SK-N-SH (cell line): ENCODE data around the gene ARL4D. TPM values are rescaled to one million over a fixed set of nuclear protein-coding genes. Genes with fewer than 3 reads are reported as not detected.

ENCODE experiments used
- CTCF ChIA-PET: fragments of 300-600, 350-600 bp; formaldehyde crosslinking; extraction: SDS; loops from one replicate; lab custom pipeline; 2021; lab: Yijun Ruan, JAX
- POLR2A ChIA-PET: fragments of 350-600 bp; sonication (Branson Sonifier 250); formaldehyde crosslinking; extraction: SDS; loops from one replicate; lab custom pipeline; 2020; ENCODE audit warnings: antibody characterized with exemption, inconsistent platforms; lab: Yijun Ruan, JAX
- DNase-seq: peaks from one replicate; pipeline ENCODE4 v3.0.0; 2012
- H2AFZ ChIP-seq: fragments of 200-600 bp; sonication (generic); 2 replicates; pipeline ENCODE4 v1.8.1; 2016; ENCODE audit warnings: antibody characterized with exemption, mild to moderate bottlenecking, low read depth
- H3F3A ChIP-seq: fragments of 200-600 bp; sonication (generic); replicated peaks from 2 replicates; pipeline ENCODE3; 2016; ENCODE audit warnings: antibody characterized with exemption, mild to moderate bottlenecking; ENCODE audit not compliant: insufficient read depth
- H3K27ac ChIP-seq, 2 experiments: fragments of 200-500 bp in 1 of 2; fragments of 200-600 bp in 1 of 2; sonication (Bioruptor generic) in 1 of 2; sonication (generic), shearing (Covaris generic) in 1 of 2; 2 replicates each; pipeline versions ENCODE4 v1.5.1 to v1.6.1; 2014 to 2016; ENCODE audit warnings: low read depth in 2 of 2, inconsistent platforms in 1 of 2, low read length in 1 of 2, mild to moderate bottlenecking in 1 of 2, mixed read lengths in 1 of 2
- H3K27me3 ChIP-seq: fragments of 200-600 bp; sonication (generic), shearing (Covaris generic); 2 replicates; pipeline ENCODE4 v1.6.1; 2016; ENCODE audit warnings: mixed run types; ENCODE audit not compliant: insufficient read depth
- H3K36me3 ChIP-seq, 2 experiments: fragments of 200-500 bp in 1 of 2; fragments of 200-600 bp in 1 of 2; sonication (Bioruptor generic) in 1 of 2; sonication (generic) in 1 of 2; replicated peaks in 1 of 2; 2 replicates each; pipeline versions ENCODE3 to v1.5.1; 2014 to 2016; ENCODE audit warnings: low read length in 1 of 2, mild to moderate bottlenecking in 1 of 2; ENCODE audit not compliant: insufficient read depth in 2 of 2, control insufficient read depth in 1 of 2
- H3K4me1 ChIP-seq, 2 experiments: fragments of 200-500 bp in 1 of 2; fragments of 200-600 bp in 1 of 2; sonication (Bioruptor generic) in 1 of 2; sonication (generic), shearing (Covaris generic) in 1 of 2; 2 replicates each; pipeline versions ENCODE4 v1.5.1 to v1.6.1; 2014 to 2016; ENCODE audit warnings: low read depth in 1 of 2, low read length in 1 of 2, mixed run types in 1 of 2; ENCODE audit not compliant: insufficient read depth in 2 of 2, control insufficient read depth in 1 of 2
- H3K4me2 ChIP-seq: fragments of 200-600 bp; sonication (generic), shearing (Covaris generic); 2 replicates; pipeline ENCODE4 v1.6.1; 2017; ENCODE audit warnings: mixed run types
- H3K4me3 ChIP-seq, 2 experiments: fragments of 200-500 bp in 1 of 2; fragments of 200-600 bp in 1 of 2; sonication (Bioruptor generic) in 1 of 2; sonication (generic), shearing (Covaris generic) in 1 of 2; 2 replicates each; pipeline versions ENCODE4 v1.5.1 to v1.8.1; 2014 to 2016; ENCODE audit warnings: low read depth in 2 of 2, inconsistent platforms in 1 of 2, low read length in 1 of 2, mild to moderate bottlenecking in 1 of 2, mixed read lengths in 1 of 2, moderate library complexity in 1 of 2
- H3K79me2 ChIP-seq: fragments of 200-600 bp; sonication (generic); 2 replicates; pipeline ENCODE4 v1.8.1; 2017; ENCODE audit warnings: mild to moderate bottlenecking; ENCODE audit not compliant: insufficient read depth
- H3K9ac ChIP-seq: fragments of 200-600 bp; sonication (generic); 2 replicates; pipeline ENCODE4 v1.6.1; 2017; ENCODE audit warnings: mixed run types
- H3K9me2 ChIP-seq: fragments of 200-600 bp; sonication (generic); 2 replicates; pipeline ENCODE4 v1.6.1; 2017; ENCODE audit warnings: mixed run types
- H3K9me3 ChIP-seq: fragments of 200-600 bp; sonication (generic); 2 replicates; pipeline ENCODE4 v1.6.1; 2017; ENCODE audit warnings: mixed run types, mild to moderate bottlenecking, moderate library complexity
- H4K20me1 ChIP-seq: fragments of 200-600 bp; sonication (generic); 2 replicates; pipeline ENCODE4 v1.6.1; 2017; ENCODE audit warnings: mild to moderate bottlenecking, mixed run types; ENCODE audit not compliant: insufficient read depth
- CTCF ChIP-seq: fragments of 200-600 bp; sonication (generic); IDR thresholded peaks from 2 replicates; pipeline ENCODE4 v1.6.1; 2017; ENCODE audit warnings: antibody characterized with exemption, mild to moderate bottlenecking, moderate library complexity
- EZH2phosphoT487 ChIP-seq: fragments of 200-600 bp; sonication (generic); IDR thresholded peaks from 2 replicates; pipeline ENCODE4 v1.6.1; 2017; ENCODE audit warnings: low read depth, mixed run types, mild to moderate bottlenecking, antibody characterized with exemption, moderate library complexity, borderline replicate concordance
- GATA2 ChIP-seq: sonication (generic); formaldehyde crosslinking; IDR thresholded peaks from 2 replicates; pipeline ENCODE4 v1.5.0; 2020; ENCODE audit warnings: mild to moderate bottlenecking, missing genetic modification reagents
- IRF3 ChIP-seq: fragments of 150-350 bp; IDR thresholded peaks from 2 replicates; pipeline ENCODE4 v1.6.1; 2016; ENCODE audit warnings: mild to moderate bottlenecking, low read depth, low read length
- MEF2A ChIP-seq: IDR thresholded peaks from 2 replicates; pipeline ENCODE4 v1.4.0; 2012; ENCODE audit warnings: low read depth, borderline replicate concordance
- MXI1 ChIP-seq: IDR thresholded peaks from 2 replicates; pipeline ENCODE4 v1.6.1; 2012; ENCODE audit warnings: mild to moderate bottlenecking, low read depth, low read length, improper control_type of control experiment
- NFIC ChIP-seq: IDR thresholded peaks from 2 replicates; pipeline ENCODE4 v1.4.0; 2012; ENCODE audit warnings: borderline replicate concordance
- NRF1 ChIP-seq: IDR thresholded peaks from 2 replicates; pipeline ENCODE4 v1.6.1; 2012; ENCODE audit warnings: low read depth, mild to moderate bottlenecking, low read length
- POLR2AphosphoS5 ChIP-seq: IDR thresholded peaks from 2 replicates; pipeline ENCODE4 v1.6.1; 2012; ENCODE audit warnings: low read depth, low read length
- SIN3A ChIP-seq: IDR thresholded peaks from 2 replicates; pipeline ENCODE4 v1.6.1; 2012; ENCODE audit warnings: low read depth, mild to moderate bottlenecking, low read length, moderate library complexity, borderline replicate concordance
- TEAD4 ChIP-seq: IDR thresholded peaks from 2 replicates; pipeline ENCODE4 v1.4.0; 2012; ENCODE audit warnings: mild to moderate bottlenecking, borderline replicate concordance; ENCODE audit not compliant: insufficient read depth
- YY1 ChIP-seq: IDR thresholded peaks from 2 replicates; pipeline ENCODE4 v1.4.0; 2012; ENCODE audit warnings: low read depth, mild to moderate bottlenecking
- WGBS: methylation state at CpG from one replicate; pipeline ENCODE4 v1.1.6; 2017; ENCODE audit warnings: low lambda C conversion rate; 5-methylcytosine and 5-hydroxymethylcytosine counted together
- polyA plus RNA-seq, 3 experiments: library from polyadenylated mRNA; depleted of rRNA; stranded (reverse); fragments of >200 nt; gene quantifications; 2 replicates each; pipeline ENCODE4 v1.2.3, GENCODE V29; 2012

Gene ARL4D
- polyA plus RNA-seq, 1 of the 3 experiments (the other 2 are of a cell fraction): 29.5 TPM

GRCh38 chr17:43423777-43424455 is 25.1 kb downstream of the ARL4D start:
- Histone ChIP-seq H3K27ac (no peak overlapping the region), H3K36me3 (no peaks in the 10 kb centered on the region), H3K9ac (no peak overlapping the region), H2AFZ (0 out of 2 replicates have a peak overlapping the region, but pooled peaks have one; percentile 29), H3F3A (peaks cover 16% of the 10 kb centered on the region), H3K4me2 (no peak overlapping the region), H3K79me2 (no peaks in the 10 kb centered on the region), H3K9me2 (no peaks in the 10 kb centered on the region), H3K27me3 (no peaks in the 10 kb centered on the region), H4K20me1 (no peaks in the 10 kb centered on the region), H3K4me3 (no peak overlapping the region), H3K4me1 (peaks cover 3 to 5% of the 10 kb centered on the region in 2 experiments; a peak in 2 of 4 replicates), H3K9me3 (no peaks in the 10 kb centered on the region)
- WGBS: 75% methylated on average over 6 of the region's 6 CpGs
- no peak for TF ChIP-seq EZH2phosphoT487
- ChIA-PET CTCF (interaction anchor here (1.1 to 2.8 kb wide), 5 partner anchors 12 to 60 kb away, joined by 3 to 17 read pairs (median 4); partner anchors contain the start of gene DHX8), POLR2A (no interaction called here)
- no peak for DNase-seq

GRCh38 chr17:43427362-43428043 is 28.7 kb downstream of the ARL4D start:
- POLR2A ChIA-PET: no interaction called here
- H3K4me3 ChIP-seq: no peak overlapping the region
- no peaks in the 10 kb centered on the region for H3K36me3 ChIP-seq
- TF ChIP-seq SIN3A: no peak
- TF ChIP-seq YY1: no peak
- no peak for TF ChIP-seq IRF3
- TF ChIP-seq NFIC: no peak
- no peak for TF ChIP-seq MEF2A
- no peak for TF ChIP-seq TEAD4
- TF ChIP-seq GATA2 (CRISPR knock-in tag): no peak
- no peak for TF ChIP-seq NRF1
- no peak for TF ChIP-seq CTCF
- no peak for TF ChIP-seq MXI1
- no peak for TF ChIP-seq POLR2AphosphoS5
- CTCF ChIA-PET: interaction anchor here (0.7 to 2.3 kb wide), 4 partner anchors 10 to 56 kb away, joined by 3 to 13 read pairs (median 4); partner anchors contain the start of gene DHX8
- no peak overlapping the region for H3K27ac ChIP-seq
- H3K79me2 ChIP-seq: no peaks in the 10 kb centered on the region
- no peaks in the 10 kb centered on the region for H3K27me3 ChIP-seq
- H3K4me1 ChIP-seq: peaks cover 0 to 7% of the 10 kb centered on the region in 2 experiments; a peak in 1 of 4 replicates
- H3K9me3 ChIP-seq: no peaks in the 10 kb centered on the region
- no peak overlapping the region for H3K4me2 ChIP-seq
- no peak overlapping the region for H2AFZ ChIP-seq
- H3K9ac ChIP-seq: no peak overlapping the region
- DNase-seq: no peak
- no peaks in the 10 kb centered on the region for H4K20me1 ChIP-seq
- peaks cover 6% of the 10 kb centered on the region for H3F3A ChIP-seq
- 86% methylated on average over 9 of the region's 9 CpGs for WGBS
- H3K9me2 ChIP-seq: no peaks in the 10 kb centered on the region
